Measurements from ENCODE around the gene IFNAR1. TPM values are rescaled to one million over a fixed set of nuclear protein-coding genes. Genes with fewer than 3 reads are reported as not detected.

Gene IFNAR1
- polyA plus RNA-seq, 2 of the 4 experiments (the other 2 are of a cell fraction): 14.1 to 14.2 TPM

GRCh38 chr21:33368576-33368975 lies 43.8 kb downstream of the IFNAR1 start:
- no peak overlapping the region for H3K27ac ChIP-seq
- no peak for FAIRE-seq
- TF ChIP-seq KDM1A (IDR thresholded peaks at IDR 0.05; ENCODE audit: low read depth) (no peak), NR3C1 (IDR thresholded peaks at IDR 0.05) (no peak), JUN (IDR thresholded peaks at IDR 0.05) (no peak), CHD2 (IDR thresholded peaks at IDR 0.05; ENCODE audit: low read length, partially characterized antibody) (no peak), RARB (CRISPR knock-in tag; IDR thresholded peaks at IDR 0.05) (no peak), BCL3 (IDR thresholded peaks at IDR 0.05) (no peak), POLR2AphosphoS2 (conservative IDR thresholded peaks at IDR 0.05; ENCODE audit: low read length) (no peak), HDAC2 (IDR thresholded peaks at IDR 0.05) (no peak), KDM5A (IDR thresholded peaks at IDR 0.05) (no peak), HES2 (IDR thresholded peaks at IDR 0.05) (no peak), HEYL (CRISPR knock-in tag; IDR thresholded peaks at IDR 0.05) (no peak), ESRRA (IDR thresholded peaks at IDR 0.05; ENCODE audit: borderline replicate concordance, low read length) (no peak)
- no peak overlapping the region for H3K4me3 ChIP-seq
- no peak for ATAC-seq
- POLR2A ChIA-PET: no interaction called here
- no peak overlapping the region for H3K4me2 ChIP-seq
- no peaks in the 10 kb centered on the region; the same call in 2 of the 3 replicates for H3K4me1 ChIP-seq
- CTCF ChIA-PET: interaction anchor here (0.7 to 2.8 kb wide), 7 partner anchors 8 to 171 kb away, joined by 3 to 15 read pairs (median 5); no protein-coding TSS in a partner anchor
- WGBS (ENCODE audit: missing lambda C conversion rate): 80% methylated on average over 2 of the region's 3 CpGs
- DNase-seq (ENCODE audit: low read depth in 1 of 2, low spot score in 1 of 2): no peak
- peaks cover 14% of the 10 kb centered on the region for H3K9me3 ChIP-seq

GRCh38 chr21:33369586-33369985 lies 44.8 kb downstream of the IFNAR1 start:
- FAIRE-seq (no peak), DNase-seq (ENCODE audit: low read depth in 1 of 2, low spot score in 1 of 2) (no peak), ATAC-seq (no peak)
- WGBS (ENCODE audit: missing lambda C conversion rate): 83% methylated on average over 1 of the region's 1 CpG
- Histone ChIP-seq H3K27ac (no peak overlapping the region), H3K4me2 (no peak overlapping the region), H3K4me1 (peaks cover 9% of the 10 kb centered on the region), H3K9me3 (peaks cover 14% of the 10 kb centered on the region), H3K4me3 (no peak overlapping the region)
- TF ChIP-seq NR3C1 (IDR thresholded peaks at IDR 0.05): no peak
- POLR2A ChIA-PET: no interaction called here
- CTCF ChIA-PET: interaction anchor here (0.8 to 2.8 kb wide), 4 partner anchors 9 to 76 kb away, joined by 3 to 15 read pairs (median 5); no protein-coding TSS in a partner anchor

GRCh38 chr21:33370305-33370704 lies 45.5 kb downstream of the IFNAR1 start:
- DNase-seq (ENCODE audit: low read depth in 1 of 2, low spot score in 1 of 2): no peak
- ChIA-PET POLR2A (no interaction called here), CTCF (interaction anchor here (2.4 to 2.8 kb wide), 2 partner anchors 9 to 75 kb away, joined by 6 to 15 read pairs; no protein-coding TSS in a partner anchor)
- 100% methylated on average over 1 of the region's 2 CpGs for whole genome bisulfite sequencing (ENCODE audit: missing lambda C conversion rate)
- H3K27ac ChIP-seq: no peak overlapping the region
- TF ChIP-seq FOSB (CRISPR knock-in tag; IDR thresholded peaks at IDR 0.05) (no peak), CHD2 (IDR thresholded peaks at IDR 0.05; ENCODE audit: low read length, partially characterized antibody) (no peak), NFE2L2 (conservative IDR thresholded peaks at IDR 0.05; ENCODE audit: low read length) (no peak), MAZ (IDR thresholded peaks at IDR 0.05; ENCODE audit: borderline replicate concordance, low read depth, low read length) (no peak), CTCF (IDR thresholded peaks at IDR 0.05) (no peak), ZSCAN20 (CRISPR knock-in tag; IDR thresholded peaks at IDR 0.05) (no peak), FOXS1 (CRISPR knock-in tag; IDR thresholded peaks at IDR 0.05) (no peak), ZNF302 (CRISPR knock-in tag; IDR thresholded peaks at IDR 0.05) (no peak), RNF2 (IDR thresholded peaks at IDR 0.05; ENCODE audit: borderline replicate concordance, low read depth) (no peak), MAX (IDR thresholded peaks at IDR 0.05) (no peak), HDAC2 (IDR thresholded peaks at IDR 0.05) (no peak), KDM1A (IDR thresholded peaks at IDR 0.05; ENCODE audit: low read depth) (no peak)
- no peak overlapping the region for H3K4me3 ChIP-seq
- peaks cover 15% of the 10 kb centered on the region for H3K4me1 ChIP-seq
- FAIRE-seq: no peak
- no peak for ATAC-seq
- peaks cover 14% of the 10 kb centered on the region for H3K9me3 ChIP-seq
- no peak overlapping the region for H3K4me2 ChIP-seq
